Colonic mucosa (tissue), 4 donors: ENCODE data around the gene MCFD2. TPM values are rescaled to one million over a fixed set of nuclear protein-coding genes. Genes with fewer than 3 reads are reported as not detected.
"Not testable (repeated sequence)": the region's sequence is repeated elsewhere in the genome, so short reads cannot be mapped to it uniquely, and the experiment has no call there.

Source experiments
- DNase-seq: peaks from one replicate; pipeline ENCODE4 v3.0.0-alpha.2; 2020
- H3K27ac ChIP-seq: fragments of 200-600 bp; one replicate; pipeline ENCODE4 v1.8.0; 2021
- H3K27me3 ChIP-seq: fragments of 200-600 bp; one replicate; pipeline ENCODE4 v1.8.0; 2021
- H3K36me3 ChIP-seq: fragments of 200-600 bp; one replicate; pipeline ENCODE4 v1.8.0; 2021
- H3K4me1 ChIP-seq: fragments of 200-600 bp; one replicate; pipeline ENCODE4 v1.8.0; 2021; ENCODE audit warnings: mild to moderate bottlenecking
- H3K4me3 ChIP-seq: fragments of 200-600 bp; one replicate; pipeline ENCODE4 v1.8.0; 2021
- H3K9ac ChIP-seq, 2 donors: one replicate each; pipeline ENCODE4 v1.7.0; 2013; ENCODE audit warnings: control low read depth in 2 of 2, low read depth in 2 of 2, low read length in 2 of 2
- H3K9me3 ChIP-seq: fragments of 200-600 bp; one replicate; pipeline ENCODE4 v1.8.0; 2021
- CTCF ChIP-seq: fragments of 200-600 bp; IDR thresholded peaks from one replicate; pipeline ENCODE4 v1.8.0; 2022; ENCODE audit warnings: antibody characterized with exemption, mild to moderate bottlenecking
- intact Hi-C: fragments of 100-400 bp; cut with DNase I; formaldehyde crosslinking; loops from one replicate; pipeline ENCODE4 v1.14.1; 2022
- total RNA-seq, 2 donors: library from RNA; stranded (reverse); fragmentation: NEBNext Ultra II Directional in 1 of 2; extraction: Animal tissue kit (Norgen Biotek cat#: 25700) in 1 of 2; gene quantifications; one replicate each; pipeline ENCODE4 v1.2.1, GENCODE V29; 2021
- donor health status: healthy.
- donor health status: DM: no; HTN: no; CAD: no.
- donor health status: DM: no; HTN: no; CAD: no.

MCFD2 gene
- total RNA-seq, 2 donors from 2014 or later: 44.0 to 54.8 TPM

DNA sequence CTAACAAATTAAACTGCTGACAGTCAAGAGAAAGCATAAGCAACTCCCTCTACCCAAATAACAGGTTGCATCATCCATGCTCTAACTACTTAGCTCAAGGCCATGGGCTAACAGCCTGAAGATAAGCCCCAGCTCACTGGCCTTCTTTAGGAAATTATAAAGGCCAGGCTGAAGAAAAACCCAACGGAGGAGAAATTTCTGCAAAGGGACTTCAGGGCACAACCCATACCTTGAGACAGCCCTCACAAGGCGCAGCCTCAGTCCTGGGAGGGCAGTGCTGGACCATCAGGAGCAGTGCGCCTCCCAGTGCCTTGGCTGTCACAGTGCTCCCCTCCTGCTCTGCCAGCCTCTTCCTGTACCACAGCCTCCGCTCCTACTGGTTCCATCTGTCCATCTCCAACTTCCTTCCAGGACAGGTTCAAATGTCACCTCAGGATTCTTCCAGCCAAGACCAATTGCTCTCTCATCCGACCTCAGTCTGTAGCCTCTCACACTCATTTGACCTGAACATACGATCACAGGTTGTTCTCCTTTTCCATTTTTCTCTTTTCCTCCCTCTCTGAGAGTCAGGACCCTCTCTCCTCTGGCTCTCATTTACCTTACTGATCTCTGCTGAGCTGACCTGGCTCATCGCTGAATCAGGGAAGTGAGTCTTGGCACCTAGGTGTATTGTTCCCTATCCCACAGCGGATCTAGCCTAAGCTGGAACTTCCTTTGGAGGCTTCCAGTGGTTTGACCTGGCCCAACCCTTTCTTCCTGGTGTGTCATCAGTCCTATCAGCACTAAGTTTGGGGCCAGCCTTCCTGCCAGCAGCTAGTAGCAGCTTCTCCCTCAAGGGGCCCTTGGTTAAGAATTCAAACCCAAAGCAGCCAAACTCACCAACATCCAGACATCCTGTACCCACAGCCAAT, 1.9 kb downstream of the MCFD2 start:
- H3K27ac ChIP-seq: peak overlapping the region; percentile 2

GRCh38 chr2:46909771-46910419, 5.7 kb downstream of the MCFD2 start:
- peak overlapping the region; percentile 6 for H3K27ac ChIP-seq
- no peaks in the 10 kb centered on the region for H3K9me3 ChIP-seq
- H3K36me3 ChIP-seq: no peaks in the 10 kb centered on the region
- TF ChIP-seq CTCF: no peak
- intact Hi-C loops: no loop called here
- peak; percentile 47 for DNase-seq
- H3K9ac ChIP-seq: no peak overlapping the region
- H3K4me3 ChIP-seq: no peak overlapping the region
- peaks cover 12% of the 10 kb centered on the region for H3K4me1 ChIP-seq
- no peaks in the 10 kb centered on the region for H3K27me3 ChIP-seq

More for the DNA sequence above, 1.9 kb downstream of the MCFD2 start:
- peak overlapping the region in 1 of 2 donors; percentile 77 for H3K9ac ChIP-seq
- no peaks in the 10 kb centered on the region for H3K27me3 ChIP-seq
- no peak for TF ChIP-seq CTCF
- H3K4me1 ChIP-seq: peaks cover 12% of the 10 kb centered on the region
- DNase-seq: peak; percentile 59
- no peak overlapping the region for H3K4me3 ChIP-seq
- intact Hi-C loops: no loop called here
- H3K9me3 ChIP-seq: no peaks in the 10 kb centered on the region
- no peaks in the 10 kb centered on the region for H3K36me3 ChIP-seq

GRCh38 chr2:46909150-46909549, 6.5 kb downstream of the MCFD2 start:
- Histone ChIP-seq H3K27me3 (no peaks in the 10 kb centered on the region), H3K4me3 (no peak overlapping the region), H3K27ac (no peak overlapping the region), H3K9me3 (no peaks in the 10 kb centered on the region), H3K36me3 (no peaks in the 10 kb centered on the region), H3K4me1 (peaks cover 8% of the 10 kb centered on the region), H3K9ac (no peak overlapping the region)
- intact Hi-C loops: no loop called here
- TF ChIP-seq CTCF: no peak
- no peak for DNase-seq

GRCh38 chr2:46904908-46905678, 10.5 kb downstream of the MCFD2 start:
- H3K9me3 ChIP-seq, H3K4me3 ChIP-seq, H3K4me1 ChIP-seq, H3K9ac ChIP-seq, intact Hi-C loops, DNase-seq, H3K27ac ChIP-seq, H3K27me3 ChIP-seq, H3K36me3 ChIP-seq: not testable (repeated sequence)

GRCh38 chr2:46902980-46903379, 12.6 kb downstream of the MCFD2 start:
- H3K27me3 ChIP-seq, H3K27ac ChIP-seq, DNase-seq, intact Hi-C loops, H3K4me3 ChIP-seq, H3K4me1 ChIP-seq, H3K9me3 ChIP-seq, H3K9ac ChIP-seq, H3K36me3 ChIP-seq: not testable (repeated sequence)

DNA sequence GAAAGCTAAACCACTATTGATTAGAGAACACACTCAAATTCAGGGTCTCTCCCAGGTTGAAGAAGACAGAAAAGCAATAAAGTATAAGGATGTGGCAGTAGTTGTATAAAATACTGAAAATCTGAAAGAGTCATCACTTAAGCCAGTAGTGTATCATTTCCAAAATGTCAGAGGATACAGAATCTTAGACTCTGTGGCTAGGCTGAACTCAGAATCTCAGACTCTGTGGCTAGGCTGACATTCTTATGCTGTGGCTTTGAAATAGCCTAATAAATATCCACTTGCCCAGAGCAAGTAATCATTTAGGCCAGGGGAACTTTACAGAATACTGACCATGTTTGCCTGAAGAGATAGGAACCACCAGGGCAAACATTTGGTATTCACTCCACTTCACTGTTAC, 13.1 kb downstream of the MCFD2 start:
- Histone ChIP-seq H3K27me3 (no peaks in the 10 kb centered on the region), H3K9ac (no peak overlapping the region), H3K4me1 (no peaks in the 10 kb centered on the region), H3K4me3 (no peak overlapping the region), H3K27ac (no peak overlapping the region), H3K36me3 (no peaks in the 10 kb centered on the region), H3K9me3 (no peaks in the 10 kb centered on the region)
- no peak for TF ChIP-seq CTCF
- DNase-seq: no peak
- intact Hi-C loops: no loop called here
